ENCODE measurements around the gene SETDB1. TPM values are rescaled to one million over a fixed set of nuclear protein-coding genes. Genes with fewer than 3 reads are reported as not detected.

The SETDB1 gene
- total and polyA plus RNA-seq, 2 donors from 2014 or later: 12.1 to 51.6 TPM

- no peak for FAIRE-seq
- H3K4me1 ChIP-seq (ENCODE audit: control insufficient read depth in 2 of 3, insufficient read depth in 2 of 3, low read depth in 1 of 3, low read length in 3 of 3): no peaks in the 10 kb centered on the region
- DNase-seq: no peak
- TF ChIP-seq CTCF (IDR thresholded peaks at IDR 0.05; ENCODE audit: borderline replicate concordance, extremely low read depth, insufficient read depth): no peak
- H3K36me3 ChIP-seq (ENCODE audit: control insufficient read depth in 2 of 3, insufficient read depth in 3 of 3, low read length in 3 of 3): no peaks in the 10 kb centered on the region
- H3K9me3 ChIP-seq (ENCODE audit: control insufficient read depth in 2 of 3, insufficient read depth in 1 of 3, low read length in 3 of 3): no peaks in the 10 kb centered on the region
- intact Hi-C loops (cut with DNase I): no loop called here
- no peaks in the 10 kb centered on the region for H3K27me3 ChIP-seq (ENCODE audit: control insufficient read depth, insufficient read depth, low read length)
- H3K9ac ChIP-seq (ENCODE audit: low read length in 3 of 3): no peak overlapping the region
- H3K4me3 ChIP-seq (ENCODE audit: low read length in 3 of 3): no peak overlapping the region
- no peak overlapping the region for H3K27ac ChIP-seq (ENCODE audit: low read depth in 2 of 2, low read length in 2 of 2)
Measured at GRCh38 chr1:150905301-150905700, 20.9 kb upstream of the SETDB1 start.

- H3K36me3 ChIP-seq (ENCODE audit: control insufficient read depth in 2 of 3, insufficient read depth in 3 of 3, low read length in 3 of 3): no peaks in the 10 kb centered on the region
- no peak for DNase-seq
- no peak overlapping the region for H3K9ac ChIP-seq (ENCODE audit: low read length in 3 of 3)
- no peak overlapping the region for H3K27ac ChIP-seq (ENCODE audit: low read depth in 2 of 2, low read length in 2 of 2)
- FAIRE-seq: no peak
- H3K27me3 ChIP-seq (ENCODE audit: control insufficient read depth, insufficient read depth, low read length): no peaks in the 10 kb centered on the region
- H3K4me1 ChIP-seq (ENCODE audit: control insufficient read depth in 2 of 3, insufficient read depth in 2 of 3, low read depth in 1 of 3, low read length in 3 of 3): no peaks in the 10 kb centered on the region
- intact Hi-C loops (cut with DNase I): no loop called here
- no peak overlapping the region for H3K4me3 ChIP-seq (ENCODE audit: low read length in 3 of 3)
- no peak for TF ChIP-seq CTCF (IDR thresholded peaks at IDR 0.05; ENCODE audit: borderline replicate concordance, extremely low read depth, insufficient read depth)
- H3K9me3 ChIP-seq (ENCODE audit: control insufficient read depth in 2 of 3, insufficient read depth in 1 of 3, low read length in 3 of 3): no peaks in the 10 kb centered on the region
Measured at GRCh38 chr1:150906329-150906728, 19.8 kb upstream of the SETDB1 start.

GRCh38 chr1:150906813-150907212 is 19.4 kb upstream of the SETDB1 start:
- H3K4me1 ChIP-seq (ENCODE audit: control insufficient read depth in 2 of 3, insufficient read depth in 2 of 3, low read depth in 1 of 3, low read length in 3 of 3): no peaks in the 10 kb centered on the region
- no peaks in the 10 kb centered on the region for H3K9me3 ChIP-seq (ENCODE audit: control insufficient read depth in 2 of 3, insufficient read depth in 1 of 3, low read length in 3 of 3)
- H3K27ac ChIP-seq (ENCODE audit: low read depth in 2 of 2, low read length in 2 of 2): no peak overlapping the region
- no peak overlapping the region for H3K9ac ChIP-seq (ENCODE audit: low read length in 3 of 3)
- intact Hi-C loops (cut with DNase I): no loop called here
- DNase-seq (no peak), FAIRE-seq (no peak)
- H3K36me3 ChIP-seq (ENCODE audit: control insufficient read depth in 2 of 3, insufficient read depth in 3 of 3, low read length in 3 of 3): no peaks in the 10 kb centered on the region
- TF ChIP-seq CTCF (IDR thresholded peaks at IDR 0.05; ENCODE audit: borderline replicate concordance, extremely low read depth, insufficient read depth): no peak
- H3K4me3 ChIP-seq (ENCODE audit: low read length in 3 of 3): no peak overlapping the region
- H3K27me3 ChIP-seq (ENCODE audit: control insufficient read depth, insufficient read depth, low read length): no peaks in the 10 kb centered on the region

- no peak for TF ChIP-seq CTCF (IDR thresholded peaks at IDR 0.05; ENCODE audit: borderline replicate concordance, extremely low read depth, insufficient read depth)
- no peak for FAIRE-seq
- intact Hi-C loops (cut with DNase I): no loop called here
- H3K27ac ChIP-seq (ENCODE audit: low read depth in 2 of 2, low read length in 2 of 2): no peak overlapping the region
- no peak overlapping the region for H3K4me3 ChIP-seq (ENCODE audit: low read length in 3 of 3)
- no peaks in the 10 kb centered on the region for H3K27me3 ChIP-seq (ENCODE audit: control insufficient read depth, insufficient read depth, low read length)
- no peaks in the 10 kb centered on the region for H3K4me1 ChIP-seq (ENCODE audit: control insufficient read depth in 2 of 3, insufficient read depth in 2 of 3, low read depth in 1 of 3, low read length in 3 of 3)
- H3K36me3 ChIP-seq (ENCODE audit: control insufficient read depth in 2 of 3, insufficient read depth in 3 of 3, low read length in 3 of 3): no peaks in the 10 kb centered on the region
- no peaks in the 10 kb centered on the region for H3K9me3 ChIP-seq (ENCODE audit: control insufficient read depth in 2 of 3, insufficient read depth in 1 of 3, low read length in 3 of 3)
- H3K9ac ChIP-seq (ENCODE audit: low read length in 3 of 3): no peak overlapping the region
- no peak for DNase-seq
Measured at GRCh38 chr1:150909585-150910180, 16.5 kb upstream of the SETDB1 start.

All from kidney (tissue), 14 donors.